HEK293 (cell line): ENCODE results near the gene KLK7.
A peak's percentile ranks its signal among the peaks of the same experiment; 100 is the strongest.

Experiments
- CTCF ChIA-PET: fragments of 350-600 bp; formaldehyde crosslinking; extraction: SDS; loops from one replicate; lab custom pipeline; 2021; ENCODE audit warnings: antibody characterized with exemption; lab: Yijun Ruan, JAX
- POLR2A ChIA-PET: fragments of 300-600 bp; formaldehyde crosslinking; extraction: SDS; loops from one replicate; lab custom pipeline; 2020; ENCODE audit warnings: antibody characterized with exemption, inconsistent platforms; lab: Yijun Ruan, JAX
- H3K27ac ChIP-seq: fragments of 200-500 bp; sonication (Bioruptor generic); 2 replicates; pipeline ENCODE4 v1.5.1; 2014; ENCODE audit warnings: low read depth, low read length, control low read depth, inconsistent platforms; ENCODE audit errors: extremely low read depth
- H3K36me3 ChIP-seq, 2 experiments: fragments of 200-500 bp in 1 of 2; sonication (Bioruptor generic) in 1 of 2; 1 replicate in 1 of 2; 2 replicates in 1 of 2; pipeline ENCODE4 v1.5.1; 2014 to 2017; ENCODE audit warnings: inconsistent platforms in 2 of 2, low read length in 2 of 2; ENCODE audit not compliant: control insufficient read depth in 2 of 2, insufficient read depth in 1 of 2
- H3K4me1 ChIP-seq: fragments of 200-500 bp; sonication (Bioruptor generic); 2 replicates; pipeline ENCODE4 v1.5.1; 2014; ENCODE audit warnings: mild to moderate bottlenecking, low read length, inconsistent platforms; ENCODE audit not compliant: control insufficient read depth, insufficient read depth
- H3K4me3 ChIP-seq: 2 replicates; pipeline ENCODE4 v1.5.1; 2011; ENCODE audit warnings: low read depth, mild to moderate bottlenecking, control low read depth, low read length, moderate library complexity
- H3K9me3 ChIP-seq: fragments of 200-500 bp; sonication (Bioruptor generic); 2 replicates; pipeline ENCODE4 v1.5.1; 2014; ENCODE audit warnings: low read depth, low read length, inconsistent platforms; ENCODE audit not compliant: control insufficient read depth, insufficient read depth
- ATF2 ChIP-seq: fragments of 450-650 bp; formaldehyde crosslinking; IDR thresholded peaks from 2 replicates; pipeline ENCODE4 v1.5.1; 2016; ENCODE audit warnings: missing biosample characterization, missing genetic modification characterization, low read depth
- HIC1 ChIP-seq: fragments of 450-650 bp; formaldehyde crosslinking; IDR thresholded peaks from 2 replicates; pipeline ENCODE4 v1.5.1; 2016; ENCODE audit warnings: missing biosample characterization, missing genetic modification characterization
- KLF1 ChIP-seq: fragments of 450-650 bp; formaldehyde crosslinking; IDR thresholded peaks from 2 replicates; pipeline ENCODE4 v1.5.1; 2016; ENCODE audit warnings: missing biosample characterization, missing genetic modification characterization
- KLF10 ChIP-seq: fragments of 450-650 bp; IDR thresholded peaks from 2 replicates; pipeline ENCODE4 v1.5.1; 2018; ENCODE audit warnings: missing biosample characterization, mild to moderate bottlenecking, missing genetic modification characterization
- KLF16 ChIP-seq: fragments of 450-650 bp; formaldehyde crosslinking; IDR thresholded peaks from 2 replicates; pipeline ENCODE4 v1.5.1; 2017; ENCODE audit warnings: missing biosample characterization, missing genetic modification characterization
- SCRT2 ChIP-seq: fragments of 450-650 bp; formaldehyde crosslinking; IDR thresholded peaks from 2 replicates; pipeline ENCODE4 v1.5.1; 2016; ENCODE audit warnings: missing biosample characterization, missing genetic modification characterization
- SP3 ChIP-seq: fragments of 450-650 bp; formaldehyde crosslinking; IDR thresholded peaks from 2 replicates; pipeline ENCODE4 v1.5.1; 2016; ENCODE audit warnings: missing biosample characterization, missing genetic modification characterization
- ZBTB10 ChIP-seq: fragments of 450-650 bp; formaldehyde crosslinking; IDR thresholded peaks from 2 replicates; pipeline ENCODE4 v1.5.1; 2016; ENCODE audit warnings: missing biosample characterization, missing genetic modification characterization
- ZBTB7A ChIP-seq: fragments of 450-650 bp; formaldehyde crosslinking; IDR thresholded peaks from 2 replicates; pipeline ENCODE4 v1.5.1; 2016; ENCODE audit warnings: low read depth, missing biosample characterization, missing genetic modification characterization
- ZFHX2 ChIP-seq: fragments of 450-650 bp; formaldehyde crosslinking; conservative IDR thresholded peaks from 2 replicates; pipeline ENCODE4 v1.5.1; 2016; ENCODE audit warnings: missing biosample characterization, missing genetic modification characterization
- ZNF133 ChIP-seq: fragments of 450-650 bp; formaldehyde crosslinking; IDR thresholded peaks from 2 replicates; pipeline ENCODE4 v1.5.1; 2016; ENCODE audit warnings: missing biosample characterization, missing genetic modification characterization
- ZNF18 ChIP-seq: fragments of 450-650 bp; formaldehyde crosslinking; IDR thresholded peaks from 2 replicates; pipeline ENCODE4 v1.5.1; 2016; ENCODE audit warnings: missing biosample characterization, missing genetic modification characterization
- ZNF184 ChIP-seq: fragments of 450-650 bp; IDR thresholded peaks from 2 replicates; pipeline ENCODE4 v1.5.1; 2018; ENCODE audit warnings: missing biosample characterization, mild to moderate bottlenecking, missing genetic modification characterization
- ZNF324 ChIP-seq: fragments of 450-650 bp; formaldehyde crosslinking; IDR thresholded peaks from 2 replicates; pipeline ENCODE4 v1.5.1; 2016; ENCODE audit warnings: missing biosample characterization, missing genetic modification characterization
- ZNF449 ChIP-seq: fragments of 450-650 bp; formaldehyde crosslinking; IDR thresholded peaks from 2 replicates; pipeline ENCODE4 v1.5.1; 2017; ENCODE audit warnings: missing biosample characterization, mild to moderate bottlenecking, missing genetic modification characterization, moderate library complexity
- ZNF529 ChIP-seq: fragments of 450-650 bp; formaldehyde crosslinking; IDR thresholded peaks from 2 replicates; pipeline ENCODE4 v1.5.1; 2017; ENCODE audit warnings: missing genetic modification characterization, missing biosample characterization; ENCODE audit not compliant: insufficient replicate concordance
- ZNF560 ChIP-seq: fragments of 450-650 bp; formaldehyde crosslinking; IDR thresholded peaks from 2 replicates; pipeline ENCODE4 v1.5.1; 2017; ENCODE audit warnings: missing biosample characterization, missing genetic modification characterization, borderline replicate concordance
- ZNF639 ChIP-seq: fragments of 450-650 bp; formaldehyde crosslinking; IDR thresholded peaks from 2 replicates; pipeline ENCODE4 v1.5.1; 2016; ENCODE audit warnings: missing biosample characterization, missing genetic modification characterization
- ZNF692 ChIP-seq: fragments of 450-650 bp; formaldehyde crosslinking; IDR thresholded peaks from 2 replicates; pipeline ENCODE4 v1.5.1; 2016; ENCODE audit warnings: missing biosample characterization, missing genetic modification characterization
- ZSCAN23 ChIP-seq: fragments of 450-650 bp; formaldehyde crosslinking; IDR thresholded peaks from 2 replicates; pipeline ENCODE4 v1.5.1; 2016; ENCODE audit warnings: missing biosample characterization, missing genetic modification characterization

The KLK7 gene

GRCh38 chr19:51002542-51003311, 19.0 kb upstream of the KLK7 start:
- ChIA-PET CTCF (interaction anchor here (0.6 to 0.9 kb wide), 5 partner anchors 19 to 188 kb away, joined by 3 to 4 read pairs (median 3); no protein-coding TSS in a partner anchor), POLR2A (interaction anchor here (0.8 to 0.9 kb wide), 2 partner anchors 8 to 15 kb away, joined by 3 to 4 read pairs; no protein-coding TSS in a partner anchor)
- peak; percentile 86 for TF ChIP-seq KLF1 (tag by site-specific recombination)
- TF ChIP-seq ZNF529 (tag by site-specific recombination): no peak
- 0 out of 2 replicates have a peak, but pooled peaks have one; percentile 44 for TF ChIP-seq ATF2 (tag by site-specific recombination)
- TF ChIP-seq ZSCAN23 (tag by site-specific recombination): no peak
- peak; percentile 40; the same call in 1 of the 2 replicates for TF ChIP-seq KLF10 (tag by site-specific recombination)
- TF ChIP-seq ZBTB10 (tag by site-specific recombination): no peak
- TF ChIP-seq ZNF133: no peak
- TF ChIP-seq SP3 (tag by site-specific recombination): peak; percentile 30; the same call in 1 of the 2 replicates
- H3K36me3 ChIP-seq: no peaks in the 10 kb centered on the region
- no peak overlapping the region for H3K27ac ChIP-seq
- H3K9me3 ChIP-seq: no peaks in the 10 kb centered on the region
- H3K4me1 ChIP-seq: no peaks in the 10 kb centered on the region
- H3K4me3 ChIP-seq: no peak overlapping the region

GRCh38 chr19:51002089-51002532, 18.4 kb upstream of the KLK7 start:
- POLR2A ChIA-PET: interaction anchor here (0.8 to 0.9 kb wide), 2 partner anchors 8 to 16 kb away, joined by 3 to 4 read pairs; no protein-coding TSS in a partner anchor
- Histone ChIP-seq H3K9me3 (no peaks in the 10 kb centered on the region), H3K4me1 (no peaks in the 10 kb centered on the region), H3K4me3 (no peak overlapping the region), H3K27ac (no peak overlapping the region), H3K36me3 (no peaks in the 10 kb centered on the region)
- CTCF ChIA-PET: interaction anchor here (0.6 to 1.8 kb wide), 4 partner anchors 15 to 103 kb away, joined by 3 to 7 read pairs (median 4); no protein-coding TSS in a partner anchor
- TF ChIP-seq ZNF324 (tag by site-specific recombination) (no peak), KLF16 (no peak), HIC1 (tag by site-specific recombination) (no peak), ZBTB7A (tag by site-specific recombination) (no peak), ZNF449 (tag by site-specific recombination) (no peak), SCRT2 (tag by site-specific recombination) (no peak), ZNF560 (tag by site-specific recombination) (no peak), ZNF18 (tag by site-specific recombination) (no peak), ZNF184 (no peak), ZNF639 (tag by site-specific recombination) (no peak), ZNF692 (no peak), ZFHX2 (no peak)
